ENCODE results near the gene MINDY4. TPM values are rescaled to one million over a fixed set of nuclear protein-coding genes. Genes with fewer than 3 reads are reported as not detected.
A peak's percentile ranks its signal among the peaks of the same experiment; 100 is the strongest.

The MINDY4 gene
- total RNA-seq, 2 experiments from 2014 or later = 0.36 to 0.60 TPM

DNA sequence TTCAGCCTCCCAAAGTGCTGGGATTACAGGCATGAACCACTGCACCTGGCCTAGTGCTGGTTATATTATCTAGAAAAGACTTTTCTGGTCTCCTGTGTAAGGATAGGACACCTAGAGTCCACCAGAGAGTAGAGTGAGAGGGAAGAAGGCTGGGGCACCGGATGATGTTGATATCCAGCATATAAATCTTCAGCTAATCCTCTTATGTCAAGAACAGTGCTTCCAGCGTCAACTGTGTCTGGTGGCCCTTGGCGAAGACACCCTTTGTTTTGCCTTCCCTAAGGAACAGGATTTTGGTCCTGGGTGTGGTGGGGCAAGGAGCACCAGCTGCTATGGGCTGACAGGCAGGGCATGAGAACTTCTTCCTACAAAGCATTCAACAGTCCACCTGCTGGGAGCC lies 35.6 kb upstream of the MINDY4 start:
- no peak for DNase-seq
- Histone ChIP-seq H3K4me1 (ENCODE audit: insufficient read depth, low read length) (peaks cover 49% of the 10 kb centered on the region), H3K36me3 (ENCODE audit: insufficient read depth, low read length) (no peaks in the 10 kb centered on the region), H3K4me3 (ENCODE audit: low read length) (no peak overlapping the region), H3K27ac (ENCODE audit: low read depth in 1 of 2, low read length in 2 of 2) (no peak overlapping the region), H3K27me3 (ENCODE audit: control insufficient read depth in 1 of 2, insufficient read depth in 2 of 2, low read length in 2 of 2) (no peaks in the 10 kb centered on the region), H3K9me3 (ENCODE audit: control insufficient read depth in 1 of 2, insufficient read depth in 1 of 2, low read length in 2 of 2) (peaks cover 0 to 3% of the 10 kb centered on the region in 2 experiments)
- ATAC-seq (ENCODE audit: poor library complexity) = no peak
- intact Hi-C loops (cut with DNase I, micrococcal nuclease) = no loop called here
- TF ChIP-seq, protein P1, sequence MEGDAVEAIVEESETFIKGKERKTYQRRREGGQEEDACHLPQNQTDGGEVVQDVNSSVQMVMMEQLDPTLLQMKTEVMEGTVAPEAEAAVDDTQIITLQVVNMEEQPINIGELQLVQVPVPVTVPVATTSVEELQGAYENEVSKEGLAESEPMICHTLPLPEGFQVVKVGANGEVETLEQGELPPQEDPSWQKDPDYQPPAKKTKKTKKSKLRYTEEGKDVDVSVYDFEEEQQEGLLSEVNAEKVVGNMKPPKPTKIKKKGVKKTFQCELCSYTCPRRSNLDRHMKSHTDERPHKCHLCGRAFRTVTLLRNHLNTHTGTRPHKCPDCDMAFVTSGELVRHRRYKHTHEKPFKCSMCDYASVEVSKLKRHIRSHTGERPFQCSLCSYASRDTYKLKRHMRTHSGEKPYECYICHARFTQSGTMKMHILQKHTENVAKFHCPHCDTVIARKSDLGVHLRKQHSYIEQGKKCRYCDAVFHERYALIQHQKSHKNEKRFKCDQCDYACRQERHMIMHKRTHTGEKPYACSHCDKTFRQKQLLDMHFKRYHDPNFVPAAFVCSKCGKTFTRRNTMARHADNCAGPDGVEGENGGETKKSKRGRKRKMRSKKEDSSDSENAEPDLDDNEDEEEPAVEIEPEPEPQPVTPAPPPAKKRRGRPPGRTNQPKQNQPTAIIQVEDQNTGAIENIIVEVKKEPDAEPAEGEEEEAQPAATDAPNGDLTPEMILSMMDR (IDR thresholded peaks at IDR 0.05) = no peak
- Mint-ChIP-seq H3K9me3 (no peaks in the 10 kb centered on the region), H3K27ac (no peak overlapping the region), H3K36me3 (ENCODE audit: low read depth) (no peaks in the 10 kb centered on the region), H3K4me3 (no peak overlapping the region), H3K4me1 (ENCODE audit: low read depth) (peaks cover 61% of the 10 kb centered on the region), H3K27me3 (no peaks in the 10 kb centered on the region)
- CTCF ChIA-PET = no interaction called here
- POLR2A ChIA-PET = interaction anchor here (1.1 kb wide), 1 partner anchor 9 kb away, joined by 4 read pairs; no protein-coding TSS in a partner anchor

DNA sequence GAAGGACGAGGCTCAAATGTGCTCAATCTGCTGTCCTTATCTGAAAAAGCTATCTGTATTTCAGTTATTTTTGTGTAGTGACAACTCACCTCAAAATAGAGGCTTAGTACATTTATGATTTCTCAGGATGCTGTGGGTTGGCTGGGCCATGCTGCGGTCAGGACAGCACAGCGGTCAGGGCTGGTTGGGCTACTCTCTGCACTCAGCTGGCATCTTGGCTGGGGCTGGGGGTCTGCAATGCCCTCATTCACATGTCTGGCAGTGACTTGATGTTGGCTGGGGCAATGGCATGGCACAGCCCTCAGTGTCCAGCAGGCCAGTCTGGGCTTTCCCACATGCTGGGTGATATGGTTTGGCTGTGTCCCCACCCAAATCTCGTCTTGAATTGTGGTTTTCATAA lies 34.9 kb upstream of the MINDY4 start:
- ATAC-seq (ENCODE audit: poor library complexity) (no peak), DNase-seq (no peak)
- Mint-ChIP-seq H3K4me3 (no peak overlapping the region), H3K27ac (no peak overlapping the region), H3K36me3 (ENCODE audit: low read depth) (no peaks in the 10 kb centered on the region), H3K27me3 (no peaks in the 10 kb centered on the region), H3K4me1 (ENCODE audit: low read depth) (peaks cover 56% of the 10 kb centered on the region), H3K9me3 (no peaks in the 10 kb centered on the region)
- POLR2A ChIA-PET = interaction anchor here (1.1 kb wide), 1 partner anchor 9 kb away, joined by 4 read pairs; no protein-coding TSS in a partner anchor
- TF ChIP-seq, protein P1 (IDR thresholded peaks at IDR 0.05) = no peak
- H3K36me3 ChIP-seq (ENCODE audit: insufficient read depth, low read length) = no peaks in the 10 kb centered on the region
- H3K9me3 ChIP-seq (ENCODE audit: control insufficient read depth in 1 of 2, insufficient read depth in 1 of 2, low read length in 2 of 2) = peaks cover 0 to 3% of the 10 kb centered on the region in 2 experiments
- no peak overlapping the region for H3K4me3 ChIP-seq (ENCODE audit: low read length)
- CTCF ChIA-PET = no interaction called here
- intact Hi-C loops (cut with DNase I, micrococcal nuclease) = no loop called here
- peaks cover 44% of the 10 kb centered on the region for H3K4me1 ChIP-seq (ENCODE audit: insufficient read depth, low read length)
- no peaks in the 10 kb centered on the region for H3K27me3 ChIP-seq (ENCODE audit: control insufficient read depth in 1 of 2, insufficient read depth in 2 of 2, low read length in 2 of 2)
- no peak overlapping the region for H3K27ac ChIP-seq (ENCODE audit: low read depth in 1 of 2, low read length in 2 of 2)

DNA sequence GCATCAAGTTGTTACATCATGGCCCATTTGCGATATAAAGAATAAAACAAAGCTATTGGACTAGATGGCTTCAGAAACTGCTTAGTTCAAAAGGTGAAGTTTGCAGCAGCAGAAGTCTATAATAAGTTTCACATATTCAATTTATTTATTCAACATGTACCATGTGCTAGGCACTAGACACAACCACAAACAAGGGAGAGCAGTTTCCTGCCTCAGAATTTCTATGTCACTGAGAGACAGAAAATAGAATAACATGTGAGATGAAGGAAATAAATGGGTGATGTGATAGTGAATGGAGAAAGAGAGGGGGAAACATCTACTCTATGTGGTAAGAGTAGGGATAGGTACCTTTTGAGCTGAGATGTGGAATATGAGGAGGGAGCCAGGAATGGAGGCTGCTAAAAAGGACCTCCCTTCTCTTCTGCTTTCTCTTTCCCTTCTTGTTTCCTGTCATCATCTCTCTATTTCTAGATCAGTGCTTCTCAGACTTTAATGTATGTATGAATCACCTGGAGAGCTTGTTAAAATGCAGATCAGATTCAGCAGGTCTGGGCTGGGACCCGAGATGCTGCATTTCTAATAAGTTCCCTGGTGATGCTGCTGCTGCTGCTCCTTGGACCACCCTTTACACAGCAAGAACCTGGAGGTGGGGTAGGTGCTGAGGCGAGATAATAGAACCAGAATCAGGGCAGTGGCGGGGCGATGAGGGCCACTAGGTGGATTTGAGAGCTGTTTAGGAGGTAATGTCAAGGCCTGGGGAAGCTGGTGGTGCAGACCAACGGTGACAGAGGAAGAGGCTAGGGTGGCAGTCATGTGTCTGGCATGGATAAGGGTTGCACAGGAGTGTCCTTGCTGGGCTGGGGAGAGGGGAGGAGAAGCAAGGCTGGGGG lies 32.9 kb upstream of the MINDY4 start:
- no peaks in the 10 kb centered on the region for H3K27me3 ChIP-seq (ENCODE audit: control insufficient read depth in 1 of 2, insufficient read depth in 2 of 2, low read length in 2 of 2)
- peak overlapping the region; percentile 60 to 66 for H3K27ac ChIP-seq (ENCODE audit: low read depth in 1 of 2, low read length in 2 of 2)
- peak overlapping the region; percentile 70 for H3K4me3 Mint-ChIP-seq
- ChIA-PET POLR2A (interaction anchor here (0.7 to 3.7 kb wide), 6 partner anchors 11 to 260 kb away, joined by 3 to 115 read pairs (median 6); partner anchors contain the start of gene CRHR2), CTCF (interaction anchor here (0.8 to 1.4 kb wide), 2 partner anchors 11 to 59 kb away, joined by 3 to 5 read pairs; no protein-coding TSS in a partner anchor)
- no peaks in the 10 kb centered on the region for H3K27me3 Mint-ChIP-seq
- H3K4me3 ChIP-seq (ENCODE audit: low read length) = no peak overlapping the region
- intact Hi-C loops (cut with DNase I, micrococcal nuclease) = no loop called here
- peak in 4 of 14 experiments; percentile 3 to 55 (median 20) for DNase-seq
- peak overlapping the region; percentile 89 for H3K27ac Mint-ChIP-seq
- no peaks in the 10 kb centered on the region for H3K9me3 Mint-ChIP-seq
- H3K4me1 Mint-ChIP-seq (ENCODE audit: low read depth) = peaks cover 51% of the 10 kb centered on the region
- TF ChIP-seq, protein P1 (IDR thresholded peaks at IDR 0.05) = no peak
- no peaks in the 10 kb centered on the region for H3K36me3 ChIP-seq (ENCODE audit: insufficient read depth, low read length)
- H3K4me1 ChIP-seq (ENCODE audit: insufficient read depth, low read length) = peaks cover 36% of the 10 kb centered on the region
- peaks cover 0 to 3% of the 10 kb centered on the region in 2 experiments for H3K9me3 ChIP-seq (ENCODE audit: control insufficient read depth in 1 of 2, insufficient read depth in 1 of 2, low read length in 2 of 2)
- ATAC-seq (ENCODE audit: poor library complexity) = peak; percentile 71
- H3K36me3 Mint-ChIP-seq (ENCODE audit: low read depth) = no peaks in the 10 kb centered on the region

Measured in CD4-positive, alpha-beta T cell (primary cell).